Measurements from ENCODE around the gene PLEKHG4B.

PLEKHG4B gene

DNA sequence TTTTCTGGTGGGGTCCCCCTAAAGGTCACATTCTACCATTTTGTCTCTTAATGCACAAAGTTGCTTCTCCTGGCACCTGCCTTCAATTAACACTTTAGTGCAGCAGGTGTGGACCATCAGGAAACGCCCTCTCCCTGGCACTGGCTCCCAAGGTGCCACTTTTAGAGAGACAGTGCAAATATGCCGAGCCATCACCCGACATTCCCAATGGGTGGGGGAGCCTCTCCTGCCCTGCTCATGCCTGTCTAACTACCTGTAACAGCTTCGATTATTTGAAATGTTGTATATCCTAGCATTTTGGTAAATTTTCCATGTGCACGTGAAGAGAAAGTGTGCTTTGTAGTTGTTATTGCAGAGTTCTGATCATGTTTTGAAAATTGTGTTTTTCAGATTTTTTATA is 86.1 kb downstream of the PLEKHG4B start:
- Histone ChIP-seq H3K36me3 (ENCODE audit: control insufficient read depth, insufficient read depth, low read length) (no peaks in the 10 kb centered on the region), H3K27me3 (replicated peaks; ENCODE audit: control insufficient read depth, insufficient read depth, low read length) (peaks cover 2% of the 10 kb centered on the region), H3K4me3 (replicated peaks; ENCODE audit: low read depth, low read length) (no peak overlapping the region)
- DNase-seq (ENCODE audit: extremely low read depth, insufficient read length) = no peak
- TF ChIP-seq, protein P1, sequence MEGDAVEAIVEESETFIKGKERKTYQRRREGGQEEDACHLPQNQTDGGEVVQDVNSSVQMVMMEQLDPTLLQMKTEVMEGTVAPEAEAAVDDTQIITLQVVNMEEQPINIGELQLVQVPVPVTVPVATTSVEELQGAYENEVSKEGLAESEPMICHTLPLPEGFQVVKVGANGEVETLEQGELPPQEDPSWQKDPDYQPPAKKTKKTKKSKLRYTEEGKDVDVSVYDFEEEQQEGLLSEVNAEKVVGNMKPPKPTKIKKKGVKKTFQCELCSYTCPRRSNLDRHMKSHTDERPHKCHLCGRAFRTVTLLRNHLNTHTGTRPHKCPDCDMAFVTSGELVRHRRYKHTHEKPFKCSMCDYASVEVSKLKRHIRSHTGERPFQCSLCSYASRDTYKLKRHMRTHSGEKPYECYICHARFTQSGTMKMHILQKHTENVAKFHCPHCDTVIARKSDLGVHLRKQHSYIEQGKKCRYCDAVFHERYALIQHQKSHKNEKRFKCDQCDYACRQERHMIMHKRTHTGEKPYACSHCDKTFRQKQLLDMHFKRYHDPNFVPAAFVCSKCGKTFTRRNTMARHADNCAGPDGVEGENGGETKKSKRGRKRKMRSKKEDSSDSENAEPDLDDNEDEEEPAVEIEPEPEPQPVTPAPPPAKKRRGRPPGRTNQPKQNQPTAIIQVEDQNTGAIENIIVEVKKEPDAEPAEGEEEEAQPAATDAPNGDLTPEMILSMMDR (IDR thresholded peaks at IDR 0.05; ENCODE audit: insufficient read depth, low read length, poor library complexity, severe bottlenecking) = no peak

DNA sequence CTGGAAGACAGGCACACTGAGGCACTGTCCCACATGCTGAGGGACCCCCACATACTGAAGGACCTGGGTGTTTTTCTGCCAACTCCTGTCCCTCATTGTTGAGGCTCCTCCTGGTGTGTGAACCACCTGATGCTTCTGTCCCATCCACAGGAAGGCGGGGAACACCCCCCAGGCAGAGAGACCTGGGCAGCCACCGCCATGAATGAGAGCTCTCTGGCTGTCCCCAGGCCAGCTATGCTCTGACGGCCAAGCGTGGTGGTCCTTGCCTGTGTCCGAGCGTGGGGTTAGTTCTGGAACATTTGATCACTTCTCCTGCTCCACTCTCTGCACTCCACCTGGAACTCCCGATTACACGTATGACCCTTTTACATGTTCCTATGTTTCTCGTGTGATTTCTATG is 87.4 kb downstream of the PLEKHG4B start:
- TF ChIP-seq, protein P1 (IDR thresholded peaks at IDR 0.05; ENCODE audit: insufficient read depth, low read length, poor library complexity, severe bottlenecking) = no peak
- Histone ChIP-seq H3K4me3 (replicated peaks; ENCODE audit: low read depth, low read length) (no peak overlapping the region), H3K27me3 (replicated peaks; ENCODE audit: control insufficient read depth, insufficient read depth, low read length) (no peaks in the 10 kb centered on the region; the same call in 1 of the 2 replicates), H3K36me3 (ENCODE audit: control insufficient read depth, insufficient read depth, low read length) (no peaks in the 10 kb centered on the region)
- no peak for DNase-seq (ENCODE audit: extremely low read depth, insufficient read length)

DNA sequence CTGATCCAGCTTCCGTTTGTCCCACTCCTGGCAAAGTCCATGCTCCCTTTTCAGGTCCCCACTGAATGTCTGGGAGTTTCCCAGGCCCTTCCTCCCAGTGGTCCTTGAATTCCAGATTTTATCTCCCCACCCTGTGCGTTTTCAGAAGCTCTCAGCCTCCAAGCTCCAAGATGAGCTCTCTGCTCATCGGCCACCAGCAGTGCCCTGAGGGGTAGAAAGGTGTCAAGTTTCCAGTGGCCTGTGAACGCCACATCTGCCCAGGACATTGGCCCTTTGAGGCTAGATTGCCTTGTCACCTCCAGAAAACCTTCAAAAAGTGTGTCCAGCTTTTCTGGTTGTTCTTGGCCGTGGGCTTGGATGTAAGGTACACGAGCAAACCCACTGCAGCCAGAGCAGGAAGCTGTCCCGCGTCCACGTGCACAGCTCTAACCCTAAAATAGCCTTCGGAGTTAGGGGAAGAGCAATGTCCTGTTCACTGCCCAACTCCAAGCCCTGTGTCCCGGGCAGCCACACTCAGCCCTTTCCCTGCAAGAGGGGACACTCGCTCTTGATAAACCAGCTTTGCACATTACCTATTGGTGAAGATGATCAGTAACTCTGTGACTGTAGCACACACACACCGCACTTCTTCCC is 88.4 kb downstream of the PLEKHG4B start:
- no peak for DNase-seq (ENCODE audit: extremely low read depth, insufficient read length)
- Histone ChIP-seq H3K27me3 (replicated peaks; ENCODE audit: control insufficient read depth, insufficient read depth, low read length) (no peaks in the 10 kb centered on the region; the same call in 1 of the 2 replicates), H3K36me3 (ENCODE audit: control insufficient read depth, insufficient read depth, low read length) (no peaks in the 10 kb centered on the region), H3K4me3 (replicated peaks; ENCODE audit: low read depth, low read length) (no peak overlapping the region)
- TF ChIP-seq, protein P1 (IDR thresholded peaks at IDR 0.05; ENCODE audit: insufficient read depth, low read length, poor library complexity, severe bottlenecking) = no peak

DNA sequence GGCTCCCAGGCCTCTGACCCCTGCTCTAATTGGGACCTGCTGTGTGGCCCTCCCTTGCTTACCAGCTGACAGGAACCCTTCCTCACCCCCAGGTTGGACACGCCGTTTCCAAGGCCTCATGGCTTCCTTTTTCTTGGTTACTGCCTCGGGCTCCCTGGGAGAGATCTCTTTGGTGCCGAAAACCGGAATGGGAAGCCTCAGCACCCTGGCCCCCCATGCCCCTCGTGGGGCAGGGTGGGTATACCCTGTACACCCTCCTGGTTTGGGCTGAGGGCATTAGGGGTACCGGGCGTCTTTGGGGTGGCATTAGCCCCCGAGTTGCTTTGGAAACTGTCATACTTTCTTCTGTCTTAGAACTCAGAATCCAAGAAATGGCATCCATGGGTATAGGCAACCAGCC is 89.2 kb downstream of the PLEKHG4B start:
- TF ChIP-seq, protein P1 (IDR thresholded peaks at IDR 0.05; ENCODE audit: insufficient read depth, low read length, poor library complexity, severe bottlenecking) = no peak
- H3K4me3 ChIP-seq (replicated peaks; ENCODE audit: low read depth, low read length) = no peak overlapping the region
- no peak for DNase-seq (ENCODE audit: extremely low read depth, insufficient read length)
- H3K27me3 ChIP-seq (replicated peaks; ENCODE audit: control insufficient read depth, insufficient read depth, low read length) = no peaks in the 10 kb centered on the region; the same call in 1 of the 2 replicates
- no peaks in the 10 kb centered on the region for H3K36me3 ChIP-seq (ENCODE audit: control insufficient read depth, insufficient read depth, low read length)

DNA sequence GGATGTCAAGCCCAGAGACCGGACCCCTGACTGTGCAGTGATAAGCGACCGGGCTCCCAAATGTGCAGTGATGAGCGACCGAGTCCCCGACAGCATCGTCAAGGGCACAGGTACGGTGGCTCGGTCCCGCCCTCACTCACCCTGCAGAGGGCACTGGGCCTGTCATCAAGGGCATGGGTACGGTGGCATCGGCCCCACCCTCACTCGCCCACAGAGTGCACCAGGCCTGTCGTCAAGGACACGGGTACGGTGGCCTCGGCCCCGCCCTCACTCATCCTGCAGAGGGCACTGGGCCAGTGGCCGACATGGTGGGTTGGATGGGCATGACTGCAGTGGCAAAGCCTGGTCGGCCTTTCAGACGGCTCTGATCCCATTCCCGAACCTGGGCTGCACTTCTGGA is 89.6 kb downstream of the PLEKHG4B start:
- Histone ChIP-seq H3K27me3 (replicated peaks; ENCODE audit: control insufficient read depth, insufficient read depth, low read length) (no peaks in the 10 kb centered on the region; the same call in 1 of the 2 replicates), H3K36me3 (ENCODE audit: control insufficient read depth, insufficient read depth, low read length) (no peaks in the 10 kb centered on the region), H3K4me3 (replicated peaks; ENCODE audit: low read depth, low read length) (no peak overlapping the region)
- no peak for DNase-seq (ENCODE audit: extremely low read depth, insufficient read length)
- TF ChIP-seq, protein P1 (IDR thresholded peaks at IDR 0.05; ENCODE audit: insufficient read depth, low read length, poor library complexity, severe bottlenecking) = no peak

DNA sequence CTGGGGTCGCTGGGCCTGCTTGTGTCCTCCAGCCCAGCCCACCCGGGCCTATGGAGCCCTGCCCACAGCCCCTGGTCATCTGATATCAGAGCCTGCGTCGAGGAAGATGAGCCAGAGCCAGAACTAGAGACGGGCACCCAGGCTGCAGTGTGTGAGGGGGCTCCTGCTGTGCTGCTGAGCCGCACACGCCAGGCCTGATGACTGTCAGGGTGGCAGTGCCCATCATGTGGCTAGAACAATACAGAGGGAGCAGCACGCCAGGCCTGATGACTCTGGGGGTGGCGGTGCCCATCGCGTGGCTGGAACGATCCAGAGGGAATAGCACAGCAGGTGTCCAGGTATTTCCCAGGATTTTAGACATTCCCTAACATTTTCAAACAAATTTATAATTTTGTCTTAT is 90.2 kb downstream of the PLEKHG4B start:
- DNase-seq (ENCODE audit: extremely low read depth, insufficient read length) = no peak
- TF ChIP-seq, protein P1 (IDR thresholded peaks at IDR 0.05; ENCODE audit: insufficient read depth, low read length, poor library complexity, severe bottlenecking) = no peak
- Histone ChIP-seq H3K36me3 (ENCODE audit: control insufficient read depth, insufficient read depth, low read length) (no peaks in the 10 kb centered on the region), H3K27me3 (replicated peaks; ENCODE audit: control insufficient read depth, insufficient read depth, low read length) (no peaks in the 10 kb centered on the region; the same call in 1 of the 2 replicates), H3K4me3 (replicated peaks; ENCODE audit: low read depth, low read length) (no peak overlapping the region)
